NCI-H524 (cell line): ENCODE measurements around the gene KCNC1.

Source experiments
- DNase-seq, 2 experiments: peaks; one replicate each; lab custom pipeline; 2025; lab: John Stamatoyannopoulos, UW

The KCNC1 gene

GRCh38 chr11:17773674-17774073 is 39.1 kb downstream of the KCNC1 start:
- DNase-seq: no peak

DNA sequence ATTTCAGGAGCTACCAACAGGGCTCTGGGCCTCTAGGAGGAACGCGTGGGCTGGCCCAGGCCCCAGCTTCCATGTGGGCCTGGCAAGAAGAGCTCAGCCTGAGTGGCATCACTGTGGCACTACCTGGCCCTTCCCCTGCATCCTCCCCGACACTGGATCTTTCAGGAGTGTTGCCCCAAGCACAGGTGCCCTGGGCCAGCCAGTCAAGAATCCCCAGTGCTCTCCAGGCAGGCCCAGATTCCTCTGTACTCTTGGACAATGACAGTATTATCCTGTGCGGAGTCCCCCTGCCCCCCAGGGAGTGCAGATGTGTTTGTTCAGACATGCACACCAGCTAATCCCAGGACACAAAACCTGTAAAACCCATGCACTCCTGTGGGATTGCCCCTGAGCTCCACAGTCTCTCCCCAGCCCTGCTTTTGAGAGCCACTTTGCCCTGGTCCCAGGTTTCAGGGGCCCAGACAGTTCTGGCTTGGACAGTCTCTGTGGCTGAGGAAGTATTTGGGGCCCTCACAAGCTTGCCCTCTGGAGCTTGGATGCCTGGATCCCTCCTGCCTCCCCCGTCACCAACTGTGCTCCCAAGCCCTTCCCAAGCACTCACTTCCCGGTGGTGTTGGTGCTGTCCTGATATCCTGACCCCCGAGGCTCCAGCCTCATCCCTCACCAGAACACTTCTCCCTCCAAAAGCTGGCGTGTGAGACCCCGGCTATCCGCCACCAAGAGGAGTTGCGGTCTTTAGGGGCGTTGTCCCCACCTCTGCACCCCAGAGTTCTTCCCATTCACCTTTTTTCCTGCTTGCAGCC is 39.9 kb downstream of the KCNC1 start:
- DNase-seq: no peak

DNA sequence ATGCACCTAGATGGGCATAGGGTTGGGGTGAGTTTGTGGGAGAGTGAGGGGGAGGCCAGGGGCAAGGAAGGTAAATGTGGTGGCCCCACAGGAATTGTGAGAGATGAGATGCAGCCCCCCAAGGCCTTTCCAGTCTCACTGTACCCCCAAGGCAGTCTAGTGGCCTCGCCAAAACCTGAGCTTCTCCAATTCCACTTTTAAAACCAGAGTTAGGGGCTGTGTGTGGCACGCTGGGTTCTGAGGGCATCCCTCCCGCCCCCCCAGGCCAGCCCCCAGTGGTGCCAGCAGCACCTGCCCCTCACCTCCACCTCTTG is 40.4 kb downstream of the KCNC1 start:
- no peak for DNase-seq

- DNase-seq: no peak
Observed at GRCh38 chr11:17775507-17776211, 41.1 kb downstream of the KCNC1 start.

GRCh38 chr11:17776212-17776875 is 41.8 kb downstream of the KCNC1 start:
- DNase-seq: no peak

- no peak for DNase-seq
Observed at GRCh38 chr11:17777086-17777737, 42.6 kb downstream of the KCNC1 start.

DNA sequence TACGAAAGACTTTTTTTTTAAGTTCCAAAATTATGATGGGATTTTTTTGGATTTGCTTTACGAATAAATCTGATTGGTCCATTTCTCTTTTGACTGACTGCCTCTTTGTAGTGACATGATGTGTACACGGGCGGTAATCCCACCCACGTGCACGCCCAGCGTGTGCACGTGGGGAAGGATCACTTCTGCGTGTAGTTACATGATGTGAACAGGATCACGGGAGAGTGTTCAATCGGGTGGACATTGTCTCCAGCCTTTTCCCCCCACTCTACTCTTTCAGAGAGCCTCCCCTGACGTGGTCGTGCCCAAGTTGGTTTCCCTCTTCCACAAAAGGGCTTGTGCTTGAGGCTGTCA is 43.1 kb downstream of the KCNC1 start:
- DNase-seq: no peak

DNA sequence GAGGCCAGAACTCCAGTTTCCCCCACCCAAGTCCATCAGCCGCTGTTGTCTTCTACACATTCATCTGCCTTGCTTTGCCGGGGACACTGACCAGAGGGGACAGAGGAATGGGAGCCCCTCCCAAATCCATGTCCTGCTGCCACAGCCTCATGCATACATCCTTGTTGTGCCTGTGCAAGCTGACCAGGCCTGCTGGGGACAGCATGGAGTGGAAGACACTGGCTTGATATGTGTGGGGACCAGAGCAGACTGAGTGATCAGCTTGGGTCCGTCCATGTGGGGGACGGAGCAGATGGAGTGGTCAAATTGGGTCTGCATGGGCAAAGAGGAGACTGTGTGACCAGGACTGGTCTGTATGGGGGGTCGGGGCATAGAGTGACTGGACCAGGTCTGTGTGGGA is 43.8 kb downstream of the KCNC1 start:
- DNase-seq: no peak

GRCh38 chr11:17778956-17779860 is 44.6 kb downstream of the KCNC1 start:
- DNase-seq: no peak

GRCh38 chr11:17779861-17780594 is 45.4 kb downstream of the KCNC1 start:
- no peak for DNase-seq

DNA sequence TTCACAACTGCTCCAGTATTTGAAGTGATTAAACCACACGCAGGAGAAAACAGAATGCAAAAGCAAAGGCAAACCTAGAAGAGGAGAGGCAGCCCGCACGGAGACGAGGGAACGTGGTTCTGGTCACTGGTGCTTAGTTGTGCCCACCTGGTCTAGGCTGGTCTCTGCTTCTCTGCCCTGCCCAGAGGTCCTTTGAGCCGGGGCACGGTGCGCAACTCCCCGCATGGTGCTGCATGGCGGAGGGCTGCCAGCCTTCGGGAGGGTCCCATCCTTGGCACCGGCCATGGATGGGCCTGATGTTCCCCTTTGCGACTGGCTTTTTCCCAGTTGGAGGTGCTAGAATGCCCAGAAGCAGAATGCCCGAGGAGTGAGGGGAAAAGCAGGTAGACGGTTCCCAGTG is 46.1 kb downstream of the KCNC1 start:
- no peak for DNase-seq

DNA sequence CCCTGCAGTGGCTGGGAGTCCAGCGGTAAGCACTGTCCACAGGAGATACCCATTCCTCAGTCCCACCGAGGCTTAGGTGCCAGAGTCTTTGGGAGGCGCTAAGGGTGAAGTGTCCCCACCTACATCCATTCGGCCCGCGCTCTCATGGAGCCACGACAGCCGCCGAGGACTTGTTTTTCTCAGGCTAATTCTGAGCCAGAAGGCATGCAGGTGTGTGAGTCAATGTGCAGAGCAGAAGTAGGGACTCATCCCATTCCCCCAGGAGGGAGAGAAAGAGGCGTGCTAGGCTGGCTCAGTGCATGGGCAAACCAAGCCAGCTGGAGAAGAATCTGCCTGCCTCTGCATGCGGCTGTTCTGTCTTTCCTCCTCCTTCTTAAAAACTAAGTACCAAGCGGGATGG is 46.6 kb downstream of the KCNC1 start:
- DNase-seq: no peak

DNA sequence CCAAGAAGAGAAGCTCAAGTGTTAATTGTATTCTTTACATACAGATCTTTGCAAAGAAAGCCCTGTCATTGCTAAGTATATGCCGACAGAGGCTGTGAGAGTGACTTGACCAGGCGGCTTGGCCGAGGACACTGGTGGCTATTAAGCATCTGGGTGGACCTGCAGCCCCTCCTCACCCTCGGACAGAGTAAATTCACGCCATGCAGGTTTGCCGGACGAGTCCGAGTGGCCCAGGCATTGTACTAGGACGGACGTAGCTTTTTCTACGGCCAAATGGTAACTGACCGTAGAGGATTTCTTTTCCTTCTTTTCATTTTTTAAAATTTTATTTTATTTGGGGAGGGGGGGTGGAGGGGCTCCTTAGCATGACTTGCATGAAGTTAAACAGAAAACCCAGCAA is 47.0 kb downstream of the KCNC1 start:
- DNase-seq: no peak

- no peak for DNase-seq
Observed at GRCh38 chr11:17782145-17782544, 47.6 kb downstream of the KCNC1 start.

DNA sequence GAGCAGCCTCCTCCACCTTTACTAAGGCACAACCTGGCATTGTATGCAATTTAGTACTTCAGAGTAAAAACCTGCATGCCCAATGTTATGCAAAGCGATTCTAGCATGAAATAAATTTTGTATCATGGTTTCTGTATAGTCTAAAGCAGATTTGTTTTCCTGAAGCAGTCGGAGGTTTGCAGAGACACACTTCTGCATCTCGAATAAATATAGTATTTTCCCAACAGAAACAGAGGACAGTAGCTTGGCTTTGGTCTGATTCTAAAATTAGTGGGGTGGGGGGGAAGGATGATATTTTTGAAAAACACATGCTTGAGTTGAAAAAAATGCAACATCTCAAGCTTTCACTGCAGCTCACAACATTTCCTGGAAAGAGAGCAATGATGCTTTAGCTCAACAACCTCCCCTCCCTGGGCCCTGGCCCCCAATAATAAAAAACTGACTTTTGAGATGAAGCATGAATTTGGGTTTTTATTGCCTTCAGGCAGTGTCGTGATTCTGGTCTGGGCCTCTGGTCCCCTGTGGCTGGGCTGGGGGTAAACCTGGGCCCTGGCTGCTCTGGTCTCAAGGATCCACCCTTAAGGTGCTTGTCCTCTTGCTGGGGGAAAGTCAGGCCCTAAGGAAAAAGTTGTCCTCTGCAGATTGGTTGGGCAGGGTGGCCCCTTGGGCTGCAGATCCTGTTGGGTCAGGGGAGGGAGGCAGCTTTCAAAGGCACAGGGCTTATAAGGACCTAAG is 48.2 kb downstream of the KCNC1 start:
- no peak for DNase-seq

DNA sequence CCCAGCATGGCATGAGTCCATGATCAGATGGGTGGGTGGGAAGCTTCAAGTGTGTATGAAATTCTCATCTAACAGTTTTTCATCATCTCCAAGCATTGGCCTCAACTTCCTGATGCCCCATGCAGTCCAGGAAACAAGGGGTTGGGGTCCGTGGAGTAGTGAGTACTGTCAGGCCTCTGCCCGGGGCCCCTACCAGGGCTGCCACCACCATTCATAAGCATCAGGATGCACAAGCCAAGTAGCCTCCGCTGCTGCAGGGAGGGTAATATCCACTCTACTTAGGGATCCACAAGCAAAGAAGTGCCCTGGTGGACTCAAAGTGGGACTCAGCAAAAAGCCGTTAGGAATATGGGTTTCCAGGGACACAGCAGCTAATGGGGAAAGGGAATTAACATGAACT is 49.3 kb downstream of the KCNC1 start:
- no peak for DNase-seq

GRCh38 chr11:17786824-17787525 is 52.4 kb downstream of the KCNC1 start:
- no peak for DNase-seq

DNA sequence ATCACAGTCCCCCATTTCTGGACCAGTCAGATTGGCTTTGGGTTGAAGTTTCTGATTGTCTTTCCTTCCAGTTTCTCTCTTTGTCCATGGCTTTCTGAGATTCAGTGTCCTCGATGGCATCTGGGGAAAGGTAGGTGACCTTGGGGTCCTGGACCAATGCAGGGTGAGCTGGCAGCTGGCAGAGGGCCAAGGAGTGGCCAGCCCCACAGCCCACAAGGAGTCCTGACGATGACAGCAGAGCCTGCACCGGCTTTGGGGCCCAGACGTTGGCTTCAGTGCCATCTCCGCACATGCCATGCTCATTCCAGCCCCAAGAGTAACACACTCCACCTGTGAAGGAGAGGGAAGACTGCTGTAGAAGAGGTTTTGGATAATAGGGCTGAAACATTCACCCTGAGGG is 53.5 kb downstream of the KCNC1 start:
- DNase-seq: no peak

DNA sequence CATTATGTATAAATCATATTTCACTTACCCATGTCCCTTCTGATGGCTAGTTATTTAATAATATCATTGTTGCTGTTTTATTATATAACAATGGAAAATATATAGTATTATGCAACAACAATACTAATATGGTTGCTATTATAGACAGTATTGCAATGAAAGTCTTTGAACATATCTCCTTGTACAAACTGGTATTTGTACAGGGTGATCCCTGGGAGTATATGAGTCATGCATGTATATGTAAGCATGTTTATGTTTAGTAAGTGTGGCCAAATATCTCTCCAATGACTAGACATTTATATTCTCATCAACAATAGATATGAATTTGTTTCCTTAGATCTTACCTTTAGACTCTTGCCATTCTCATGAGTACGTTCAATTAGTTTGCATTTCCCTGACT is 55.9 kb downstream of the KCNC1 start:
- DNase-seq: no peak

GRCh38 chr11:17791144-17791543 is 56.6 kb downstream of the KCNC1 start:
- no peak for DNase-seq
